ENCODE data around the gene TRIM49D2.
"Not testable (repeated sequence)": the region's sequence is repeated elsewhere in the genome, so short reads cannot be mapped to it uniquely, and the experiment has no call there.

- not testable (repeated sequence) for TF ChIP-seq CTCF, POLR2A (IDR thresholded peaks at IDR 0.05)
Measured at GRCh38 chr11:89893245-89893644, 30.6 kb upstream of the TRIM49D2 start.

All from heart left ventricle (tissue), 13 donors.